Lower leg skin (tissue), 3 donors: ENCODE measurements around the gene ALOX5AP.

Experiments used
- POLR2A ChIP-seq, 2 donors: fragments of 450-650 bp; IDR thresholded peaks; one replicate each; pipeline ENCODE4 v1.6.1; 2016 to 2017; ENCODE audit warnings: antibody characterized with exemption in 2 of 2, mild to moderate bottlenecking in 1 of 2, moderate library complexity in 1 of 2
- TF ChIP-seq, protein P1 (sequence below), 3 donors: fragments of 450-650 bp; IDR thresholded peaks; one replicate each; pipeline ENCODE4 v1.5.1; 2016; ENCODE audit warnings: antibody characterized with exemption in 3 of 3, mild to moderate bottlenecking in 3 of 3, moderate library complexity in 2 of 3

- TF ChIP-seq, protein P1, sequence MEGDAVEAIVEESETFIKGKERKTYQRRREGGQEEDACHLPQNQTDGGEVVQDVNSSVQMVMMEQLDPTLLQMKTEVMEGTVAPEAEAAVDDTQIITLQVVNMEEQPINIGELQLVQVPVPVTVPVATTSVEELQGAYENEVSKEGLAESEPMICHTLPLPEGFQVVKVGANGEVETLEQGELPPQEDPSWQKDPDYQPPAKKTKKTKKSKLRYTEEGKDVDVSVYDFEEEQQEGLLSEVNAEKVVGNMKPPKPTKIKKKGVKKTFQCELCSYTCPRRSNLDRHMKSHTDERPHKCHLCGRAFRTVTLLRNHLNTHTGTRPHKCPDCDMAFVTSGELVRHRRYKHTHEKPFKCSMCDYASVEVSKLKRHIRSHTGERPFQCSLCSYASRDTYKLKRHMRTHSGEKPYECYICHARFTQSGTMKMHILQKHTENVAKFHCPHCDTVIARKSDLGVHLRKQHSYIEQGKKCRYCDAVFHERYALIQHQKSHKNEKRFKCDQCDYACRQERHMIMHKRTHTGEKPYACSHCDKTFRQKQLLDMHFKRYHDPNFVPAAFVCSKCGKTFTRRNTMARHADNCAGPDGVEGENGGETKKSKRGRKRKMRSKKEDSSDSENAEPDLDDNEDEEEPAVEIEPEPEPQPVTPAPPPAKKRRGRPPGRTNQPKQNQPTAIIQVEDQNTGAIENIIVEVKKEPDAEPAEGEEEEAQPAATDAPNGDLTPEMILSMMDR (IDR thresholded peaks at IDR 0.05): no peak
- no peak for TF ChIP-seq POLR2A (IDR thresholded peaks at IDR 0.05)
Measured at GRCh38 chr13:30724778-30725177, 10.6 kb upstream of the ALOX5AP start.
